Mesothelial cell of epicardium (in vitro differentiated cells): ENCODE measurements around the gene STXBP6. TPM values are rescaled to one million over a fixed set of nuclear protein-coding genes. Genes with fewer than 3 reads are reported as not detected.

ENCODE experiments used
- DNase-seq, 2 experiments: peaks; one replicate each; pipeline ENCODE4 v3.0.0; 2021; ENCODE audit warnings: low spot score in 2 of 2; ENCODE audit not compliant: unreplicated experiment in 2 of 2
- H3K27ac Mint-ChIP-seq: 2 replicates; pipeline ENCODE4 v1.8.0; 2021; ENCODE audit warnings: mixed read lengths
- H3K27me3 Mint-ChIP-seq: 2 replicates; pipeline ENCODE4 v1.8.0; 2021; ENCODE audit warnings: low read depth, mixed read lengths
- H3K36me3 Mint-ChIP-seq: 2 replicates; pipeline ENCODE4 v1.8.0; 2021; ENCODE audit warnings: mixed read lengths
- H3K4me1 Mint-ChIP-seq: 2 replicates; pipeline ENCODE4 v1.8.0; 2021; ENCODE audit warnings: mixed read lengths
- H3K4me3 Mint-ChIP-seq: 2 replicates; pipeline ENCODE4 v1.8.0; 2021; ENCODE audit warnings: mild to moderate bottlenecking, moderate library complexity, mixed read lengths
- H3K9me3 Mint-ChIP-seq: 2 replicates; pipeline ENCODE4 v1.8.0; 2021; ENCODE audit warnings: mixed read lengths
- total RNA-seq: library from RNA; stranded (reverse); gene quantifications from 3 replicates; pipeline ENCODE4 v1.2.1, GENCODE V29; 2021
- TF ChIP-seq, protein P1 (sequence below): fragments of 200-600 bp; sonication (generic); IDR thresholded peaks from one replicate; pipeline ENCODE4 v1.5.0; 2021; ENCODE audit warnings: antibody characterized with exemption; ENCODE audit not compliant: unreplicated experiment

STXBP6 gene
- total RNA-seq, 1 donor from 2014 or later = 16.6 TPM

DNA sequence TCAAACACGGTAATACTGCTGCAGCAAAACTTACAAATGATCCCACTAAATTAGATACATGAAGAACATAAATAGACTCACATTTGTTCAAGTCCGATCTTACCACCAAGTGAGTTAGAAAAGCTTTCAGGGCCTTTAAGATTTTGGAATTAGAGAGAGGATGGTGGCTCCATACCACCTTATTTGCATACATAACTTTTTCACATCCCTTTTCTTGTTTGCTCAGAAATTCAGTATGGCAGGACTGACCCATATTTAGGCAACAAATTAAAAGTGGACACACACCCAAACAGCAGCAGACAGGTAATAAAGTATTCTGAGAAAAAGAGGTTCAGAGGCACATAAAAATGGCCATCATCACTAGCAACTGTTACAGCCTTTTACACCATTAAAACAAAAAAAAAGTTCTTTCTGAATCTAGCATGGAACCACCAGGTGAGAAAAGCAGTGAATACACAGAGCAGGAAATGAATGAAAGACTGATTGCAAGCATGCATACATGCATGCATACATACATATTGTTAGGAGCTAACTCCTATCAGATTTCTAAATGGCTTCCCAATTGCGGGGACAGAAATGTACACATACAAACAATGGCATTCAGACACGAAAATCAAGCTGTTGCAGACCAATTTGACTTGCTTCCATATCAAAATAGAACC, 23.3 kb downstream of the STXBP6 start:
- no peaks in the 10 kb centered on the region for H3K27me3 Mint-ChIP-seq
- H3K9me3 Mint-ChIP-seq = peaks cover 5% of the 10 kb centered on the region
- H3K27ac Mint-ChIP-seq = no peak overlapping the region
- TF ChIP-seq, protein P1, sequence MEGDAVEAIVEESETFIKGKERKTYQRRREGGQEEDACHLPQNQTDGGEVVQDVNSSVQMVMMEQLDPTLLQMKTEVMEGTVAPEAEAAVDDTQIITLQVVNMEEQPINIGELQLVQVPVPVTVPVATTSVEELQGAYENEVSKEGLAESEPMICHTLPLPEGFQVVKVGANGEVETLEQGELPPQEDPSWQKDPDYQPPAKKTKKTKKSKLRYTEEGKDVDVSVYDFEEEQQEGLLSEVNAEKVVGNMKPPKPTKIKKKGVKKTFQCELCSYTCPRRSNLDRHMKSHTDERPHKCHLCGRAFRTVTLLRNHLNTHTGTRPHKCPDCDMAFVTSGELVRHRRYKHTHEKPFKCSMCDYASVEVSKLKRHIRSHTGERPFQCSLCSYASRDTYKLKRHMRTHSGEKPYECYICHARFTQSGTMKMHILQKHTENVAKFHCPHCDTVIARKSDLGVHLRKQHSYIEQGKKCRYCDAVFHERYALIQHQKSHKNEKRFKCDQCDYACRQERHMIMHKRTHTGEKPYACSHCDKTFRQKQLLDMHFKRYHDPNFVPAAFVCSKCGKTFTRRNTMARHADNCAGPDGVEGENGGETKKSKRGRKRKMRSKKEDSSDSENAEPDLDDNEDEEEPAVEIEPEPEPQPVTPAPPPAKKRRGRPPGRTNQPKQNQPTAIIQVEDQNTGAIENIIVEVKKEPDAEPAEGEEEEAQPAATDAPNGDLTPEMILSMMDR = no peak
- H3K4me3 Mint-ChIP-seq = no peak overlapping the region
- no peak for DNase-seq
- peaks cover 7% of the 10 kb centered on the region for H3K36me3 Mint-ChIP-seq
- H3K4me1 Mint-ChIP-seq = no peaks in the 10 kb centered on the region

GRCh38 chr14:25019892-25020291, 30.1 kb downstream of the STXBP6 start:
- H3K4me1 Mint-ChIP-seq = no peaks in the 10 kb centered on the region
- H3K9me3 Mint-ChIP-seq = no peaks in the 10 kb centered on the region
- no peak overlapping the region for H3K4me3 Mint-ChIP-seq
- H3K27ac Mint-ChIP-seq = no peak overlapping the region
- TF ChIP-seq, protein P1 = no peak
- no peak for DNase-seq
- H3K36me3 Mint-ChIP-seq = no peaks in the 10 kb centered on the region
- no peaks in the 10 kb centered on the region for H3K27me3 Mint-ChIP-seq

DNA sequence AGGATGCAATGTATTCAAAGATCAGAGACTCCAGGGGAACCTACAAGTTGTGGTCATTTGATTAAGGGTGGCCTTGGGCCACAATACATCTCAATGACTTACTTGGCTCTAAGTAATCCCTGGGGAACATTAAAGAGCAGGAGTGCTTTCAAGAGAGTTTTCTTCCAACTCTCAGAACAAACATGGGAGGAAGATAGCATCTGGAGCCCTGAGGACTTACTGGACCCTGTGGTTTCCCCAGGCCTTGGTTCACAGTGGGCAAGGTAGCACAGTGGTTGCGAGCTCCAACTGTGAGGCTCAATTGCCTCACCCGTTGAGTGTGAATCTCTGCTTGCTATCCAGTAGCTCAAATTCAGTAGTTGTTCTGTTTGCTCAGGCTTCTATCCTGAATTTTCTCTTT, 32.4 kb downstream of the STXBP6 start:
- TF ChIP-seq, protein P1 = no peak
- DNase-seq = no peak
- H3K4me1 Mint-ChIP-seq = peaks cover 2% of the 10 kb centered on the region
- H3K27me3 Mint-ChIP-seq = no peaks in the 10 kb centered on the region
- H3K36me3 Mint-ChIP-seq = no peaks in the 10 kb centered on the region
- no peaks in the 10 kb centered on the region for H3K9me3 Mint-ChIP-seq
- H3K4me3 Mint-ChIP-seq = no peak overlapping the region
- no peak overlapping the region for H3K27ac Mint-ChIP-seq

DNA sequence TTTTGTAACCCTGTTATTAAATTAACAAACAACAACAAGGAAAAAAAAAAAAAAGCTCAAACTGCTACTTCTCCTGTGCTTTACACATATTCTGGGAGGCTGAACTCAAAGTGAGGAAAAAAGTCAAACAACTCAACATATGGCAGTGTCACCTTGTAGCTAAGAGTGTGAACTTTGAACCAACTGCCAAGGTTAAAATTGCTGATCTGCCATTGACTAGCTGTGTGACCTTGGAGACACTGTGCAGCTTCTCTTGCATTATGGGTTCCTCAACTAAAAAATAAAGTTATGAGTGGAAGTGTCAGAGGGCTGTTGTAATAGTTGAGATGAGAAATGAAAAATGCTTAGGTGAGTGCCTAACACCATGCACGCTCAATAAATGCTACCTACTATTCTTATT, 34.2 kb downstream of the STXBP6 start:
- no peaks in the 10 kb centered on the region for H3K9me3 Mint-ChIP-seq
- no peak overlapping the region for H3K4me3 Mint-ChIP-seq
- no peak for DNase-seq
- peaks cover 8% of the 10 kb centered on the region for H3K4me1 Mint-ChIP-seq
- TF ChIP-seq, protein P1 = no peak
- no peaks in the 10 kb centered on the region for H3K27me3 Mint-ChIP-seq
- H3K36me3 Mint-ChIP-seq = no peaks in the 10 kb centered on the region
- no peak overlapping the region for H3K27ac Mint-ChIP-seq

- Mint-ChIP-seq H3K27me3 (no peaks in the 10 kb centered on the region), H3K36me3 (no peaks in the 10 kb centered on the region), H3K4me1 (peaks cover 20% of the 10 kb centered on the region), H3K4me3 (no peak overlapping the region), H3K27ac (peak overlapping the region; percentile 76), H3K9me3 (no peaks in the 10 kb centered on the region)
- DNase-seq = no peak
- TF ChIP-seq, protein P1 = no peak
Measured at GRCh38 chr14:25014440-25014839, 35.5 kb downstream of the STXBP6 start.

DNA sequence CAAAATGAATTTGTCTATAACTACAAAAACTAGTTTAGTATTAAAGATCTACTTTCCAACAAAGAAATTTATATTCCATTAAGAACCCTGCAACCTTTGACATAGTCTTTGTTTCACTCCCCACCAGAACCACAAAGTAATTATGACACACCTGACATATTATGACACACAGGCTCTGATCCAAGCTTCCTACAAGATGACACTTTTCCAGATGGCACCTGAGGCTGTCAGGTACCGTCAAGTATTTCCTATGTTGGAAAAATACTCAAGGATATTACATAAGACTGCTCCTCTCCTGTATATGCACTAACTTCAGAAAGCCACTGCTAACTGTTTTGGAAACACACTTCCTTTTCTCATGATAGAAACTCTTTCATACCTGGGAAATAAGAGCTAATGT, 38.9 kb downstream of the STXBP6 start:
- H3K9me3 Mint-ChIP-seq = no peaks in the 10 kb centered on the region
- H3K27ac Mint-ChIP-seq = no peak overlapping the region
- no peak overlapping the region for H3K4me3 Mint-ChIP-seq
- DNase-seq = no peak
- no peaks in the 10 kb centered on the region for H3K27me3 Mint-ChIP-seq
- no peaks in the 10 kb centered on the region for H3K36me3 Mint-ChIP-seq
- peaks cover 49% of the 10 kb centered on the region for H3K4me1 Mint-ChIP-seq
- TF ChIP-seq, protein P1 = no peak
